MM.1S (cell line): ENCODE measurements around the gene ITGA8.

Source experiments
- DNase-seq: peaks from one replicate; pipeline ENCODE4 v3.0.0-alpha.2; 2015
- H2AFZ ChIP-seq: fragments of 300-600 bp; sonication (generic); 2 replicates; pipeline ENCODE4 v1.6.0; 2016; ENCODE audit warnings: antibody characterized with exemption, low read length
- H3F3A ChIP-seq: fragments of 300-600 bp; sonication (generic); 2 replicates; pipeline ENCODE4 v1.6.1; 2016; ENCODE audit warnings: mild to moderate bottlenecking, antibody characterized with exemption, low read length, moderate library complexity, mixed read lengths; ENCODE audit not compliant: insufficient read depth
- H3K27ac ChIP-seq: fragments of 300-600 bp; sonication (generic); 2 replicates; pipeline ENCODE4 v1.5.1; 2016; ENCODE audit warnings: mild to moderate bottlenecking, low read length
- H3K27me3 ChIP-seq: fragments of 300-600 bp; sonication (generic); replicated peaks from 2 replicates; pipeline ENCODE4 v1.6.0; 2016; ENCODE audit warnings: low read length; ENCODE audit not compliant: insufficient read depth
- H3K36me3 ChIP-seq: fragments of 300-600 bp; sonication (generic); replicated peaks from 2 replicates; pipeline ENCODE4 v1.6.1; 2016; ENCODE audit warnings: mild to moderate bottlenecking, low read length, mixed read lengths; ENCODE audit not compliant: insufficient read depth
- H3K4me1 ChIP-seq: fragments of 300-600 bp; sonication (generic); 2 replicates; pipeline ENCODE4 v1.6.1; 2016; ENCODE audit warnings: low read length, mixed read lengths
- H3K4me2 ChIP-seq: fragments of 300-600 bp; sonication (generic); 2 replicates; pipeline ENCODE4 v1.6.0; 2016; ENCODE audit warnings: low read depth, low read length
- H3K4me3 ChIP-seq: fragments of 300-600 bp; sonication (generic); 2 replicates; pipeline ENCODE4 v1.5.1; 2016; ENCODE audit warnings: low read length, mixed read lengths
- H3K79me2 ChIP-seq: fragments of 300-600 bp; sonication (generic); 2 replicates; pipeline ENCODE4 v1.6.1; 2016; ENCODE audit warnings: mixed run types, low read length, mixed read lengths
- H3K9ac ChIP-seq: fragments of 300-600 bp; sonication (generic); 2 replicates; pipeline ENCODE4 v1.6.1; 2016; ENCODE audit warnings: low read length, mixed read lengths
- H3K9me2 ChIP-seq: fragments of 300-600 bp; sonication (generic); replicated peaks from 2 replicates; pipeline ENCODE4 v1.6.1; 2016; ENCODE audit warnings: mild to moderate bottlenecking, low read length, mixed read lengths; ENCODE audit not compliant: insufficient read depth
- H3K9me3 ChIP-seq: fragments of 300-600 bp; sonication (generic); replicated peaks from 2 replicates; pipeline ENCODE4 v1.6.1; 2016; ENCODE audit warnings: mild to moderate bottlenecking, low read length, mixed read lengths; ENCODE audit not compliant: insufficient read depth
- H4K20me1 ChIP-seq: fragments of 300-600 bp; sonication (generic); 2 replicates; pipeline ENCODE4 v1.6.1; 2016; ENCODE audit warnings: mild to moderate bottlenecking, low read length, moderate library complexity, mixed read lengths; ENCODE audit not compliant: insufficient read depth
- CTCF ChIP-seq: fragments of 300-600 bp; sonication (generic); IDR thresholded peaks from 2 replicates; pipeline ENCODE4 v1.5.1; 2016; ENCODE audit warnings: antibody characterized with exemption, low read length, mixed read lengths
- EZH2 ChIP-seq: fragments of 300-600 bp; sonication (generic); optimal IDR thresholded peaks from 2 replicates; pipeline ENCODE3; 2017; ENCODE audit warnings: low read depth, mild to moderate bottlenecking, antibody characterized with exemption, low read length, mixed read lengths
- EZH2phosphoT487 ChIP-seq: fragments of 300-600 bp; sonication (generic); IDR thresholded peaks from 2 replicates; pipeline ENCODE4 v1.6.1; 2018; ENCODE audit warnings: antibody characterized with exemption, low read length

Gene ITGA8

DNA sequence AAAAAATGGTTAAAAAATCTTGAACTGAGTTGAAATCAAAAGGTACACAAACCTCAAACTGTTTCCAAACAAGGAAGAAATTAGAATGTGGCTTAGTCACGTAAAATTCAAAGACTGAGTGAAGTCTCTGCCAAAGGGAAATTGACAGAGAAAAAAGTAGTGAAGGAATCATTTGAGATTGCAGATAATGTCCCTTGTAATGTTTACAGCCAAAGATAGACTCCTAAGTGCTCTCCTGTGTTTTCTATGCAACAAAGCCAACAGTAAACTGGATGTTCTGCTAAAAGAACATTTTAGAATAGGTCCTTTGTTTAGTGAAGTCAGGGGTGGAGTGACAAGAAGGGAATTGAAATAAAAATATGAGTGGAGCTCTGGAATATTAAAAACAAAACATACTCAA is 117.9 kb downstream of the ITGA8 start:
- no peaks in the 10 kb centered on the region for H3K27me3 ChIP-seq
- H3K4me3 ChIP-seq: no peak overlapping the region
- H3K27ac ChIP-seq: no peak overlapping the region
- no peak overlapping the region for H2AFZ ChIP-seq
- H3K4me2 ChIP-seq: no peak overlapping the region
- no peaks in the 10 kb centered on the region for H3K4me1 ChIP-seq
- no peak overlapping the region for H3K9ac ChIP-seq
- TF ChIP-seq EZH2phosphoT487 (no peak), CTCF (no peak), EZH2 (no peak)
- 0 out of 2 replicates have a peak, but pooled peaks cover 14% of the 10 kb centered on the region for H3F3A ChIP-seq
- no peaks in the 10 kb centered on the region for H3K79me2 ChIP-seq
- H3K9me2 ChIP-seq: no peaks in the 10 kb centered on the region
- peaks cover 37% of the 10 kb centered on the region for H3K36me3 ChIP-seq
- no peaks in the 10 kb centered on the region for H3K9me3 ChIP-seq
- no peaks in the 10 kb centered on the region for H4K20me1 ChIP-seq
- no peak for DNase-seq

DNA sequence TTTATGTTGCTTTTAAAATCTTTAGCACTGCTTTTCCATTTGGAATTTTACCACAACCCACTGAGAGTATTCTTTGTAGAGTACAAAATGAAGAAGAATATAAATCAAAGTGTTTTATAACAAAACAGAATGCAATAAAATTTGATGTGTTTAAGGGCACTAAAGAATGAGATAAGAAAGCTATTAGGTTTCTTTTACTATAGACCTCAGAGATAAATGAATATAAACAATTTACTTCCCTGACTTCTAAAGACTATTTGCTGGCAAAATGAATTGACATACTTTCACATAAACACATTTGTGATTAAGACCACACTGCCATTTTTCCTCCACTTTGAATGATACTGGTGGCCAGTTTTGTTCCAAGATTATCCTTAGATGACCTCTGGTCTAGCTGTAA is 124.5 kb downstream of the ITGA8 start:
- DNase-seq: no peak
- Histone ChIP-seq H3K4me3 (no peak overlapping the region), H3K27me3 (no peaks in the 10 kb centered on the region), H3K4me1 (peaks cover 11% of the 10 kb centered on the region; the same call in 1 of the 2 replicates), H2AFZ (no peak overlapping the region), H3K79me2 (no peaks in the 10 kb centered on the region), H3K9ac (no peak overlapping the region), H3K27ac (no peak overlapping the region), H3K9me3 (no peaks in the 10 kb centered on the region; the same call in 1 of the 2 replicates), H3K9me2 (no peaks in the 10 kb centered on the region), H3K4me2 (no peak overlapping the region), H4K20me1 (0 out of 2 replicates have a peak, but pooled peaks cover 4% of the 10 kb centered on the region), H3K36me3 (peaks cover 9% of the 10 kb centered on the region; the same call in 1 of the 2 replicates), H3F3A (peaks cover 20% of the 10 kb centered on the region)
- TF ChIP-seq EZH2 (no peak), EZH2phosphoT487 (no peak), CTCF (no peak)

DNA sequence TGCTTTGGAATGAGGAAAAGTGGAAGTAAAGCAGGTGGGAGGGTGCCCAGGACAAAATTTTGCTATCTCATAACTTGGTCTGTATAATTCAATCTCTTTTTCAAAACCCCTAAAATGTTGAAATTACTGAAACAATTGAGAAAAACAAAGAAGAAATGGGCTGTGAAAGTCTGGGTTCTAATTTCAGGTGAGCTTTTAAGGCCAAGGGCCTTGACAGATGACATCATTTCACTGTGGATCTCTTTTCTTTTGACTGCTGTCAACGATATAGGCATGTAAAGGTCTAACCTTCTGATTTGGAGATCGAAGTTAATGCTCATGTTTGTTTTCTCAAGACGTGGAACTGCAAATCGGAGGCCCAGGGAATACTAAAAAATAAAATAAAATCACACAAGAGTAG is 127.8 kb downstream of the ITGA8 start:
- H3K4me1 ChIP-seq: peaks cover 11% of the 10 kb centered on the region; the same call in 1 of the 2 replicates
- peaks cover 20% of the 10 kb centered on the region for H3F3A ChIP-seq
- no peak overlapping the region; the same call in 1 of the 2 replicates for H3K27ac ChIP-seq
- H3K9me2 ChIP-seq: no peaks in the 10 kb centered on the region
- H3K4me2 ChIP-seq: no peak overlapping the region
- DNase-seq: no peak
- no peak overlapping the region for H3K4me3 ChIP-seq
- H2AFZ ChIP-seq: no peak overlapping the region
- 0 out of 2 replicates have a peak, but pooled peaks cover 4% of the 10 kb centered on the region for H4K20me1 ChIP-seq
- 0 out of 2 replicates have a peak, but pooled peaks cover 6% of the 10 kb centered on the region for H3K36me3 ChIP-seq
- no peaks in the 10 kb centered on the region for H3K79me2 ChIP-seq
- no peak overlapping the region for H3K9ac ChIP-seq
- H3K27me3 ChIP-seq: no peaks in the 10 kb centered on the region
- H3K9me3 ChIP-seq: no peaks in the 10 kb centered on the region; the same call in 1 of the 2 replicates
- TF ChIP-seq EZH2: no peak
- TF ChIP-seq CTCF: no peak
- no peak for TF ChIP-seq EZH2phosphoT487
